CD14-positive monocyte (primary cell): ENCODE measurements around the gene TTC38. TPM values are rescaled to one million over a fixed set of nuclear protein-coding genes. Genes with fewer than 3 reads are reported as not detected.

ENCODE experiments used
- DNase-seq, 3 donors: peaks; one replicate each; pipeline ENCODE4 v3.0.0-alpha.2; 2011 to 2022
- H2AFZ ChIP-seq: 2 replicates; pipeline ENCODE4 v1.6.0; 2012; ENCODE audit warnings: mild to moderate bottlenecking, low read depth, low read length, inconsistent platforms; ENCODE audit not compliant: insufficient read depth, poor library complexity, severe bottlenecking
- H3K27ac ChIP-seq, 2 donors: 1 replicate in 1 of 2; 2 replicates in 1 of 2; pipeline ENCODE4 v1.5.1; 2012 to 2013; ENCODE audit warnings: low read length in 2 of 2, control low read depth in 1 of 2, inconsistent platforms in 1 of 2, low read depth in 1 of 2, mild to moderate bottlenecking in 1 of 2
- H3K27me3 ChIP-seq, 2 donors: one replicate each; pipeline versions ENCODE4 v1.6.0 to v1.6.1; 2011 to 2013; ENCODE audit warnings: low read length in 2 of 2; ENCODE audit not compliant: control insufficient read depth in 2 of 2, insufficient read depth in 2 of 2
- H3K36me3 ChIP-seq, 2 donors: replicated peaks in 1 of 2; 1 replicate in 1 of 2; 2 replicates in 1 of 2; pipeline versions ENCODE4 v1.5.1 to v1.6.1; 2012 to 2013; ENCODE audit warnings: low read length in 2 of 2, control low read depth in 1 of 2, inconsistent platforms in 1 of 2, mild to moderate bottlenecking in 1 of 2; ENCODE audit not compliant: insufficient read depth in 2 of 2, control insufficient read depth in 1 of 2
- H3K4me1 ChIP-seq, 2 donors: 1 replicate in 1 of 2; 2 replicates in 1 of 2; pipeline versions ENCODE4 v1.5.1 to v1.6.1; 2012 to 2013; ENCODE audit warnings: low read length in 2 of 2, control low read depth in 1 of 2, inconsistent platforms in 1 of 2, mild to moderate bottlenecking in 1 of 2, moderate library complexity in 1 of 2; ENCODE audit not compliant: insufficient read depth in 2 of 2, control insufficient read depth in 1 of 2
- H3K4me2 ChIP-seq: replicated peaks from 2 replicates; pipeline ENCODE3; 2012; ENCODE audit warnings: low read length, moderate library complexity, mild to moderate bottlenecking; ENCODE audit not compliant: poor library complexity, severe bottlenecking; ENCODE audit errors: extremely low read depth
- H3K4me3 ChIP-seq, 3 experiments: fragments of 200-600 bp in 1 of 3; sonication (generic) in 1 of 3; replicated peaks in 1 of 3; 1 replicate in 2 of 3; 2 replicates in 1 of 3; pipeline ENCODE4 v1.5.1; 2011 to 2013; ENCODE audit warnings: low read length in 3 of 3, mild to moderate bottlenecking in 3 of 3, control low read depth in 2 of 3, low read depth in 2 of 3, inconsistent platforms in 1 of 3, moderate library complexity in 1 of 3
- H3K79me2 ChIP-seq: 2 replicates; pipeline ENCODE4 v1.6.0; 2012; ENCODE audit warnings: mild to moderate bottlenecking, control low read depth, inconsistent platforms, low read length, moderate library complexity; ENCODE audit not compliant: insufficient read depth
- H3K9ac ChIP-seq: 2 replicates; pipeline ENCODE4 v1.6.0; 2017; ENCODE audit warnings: low read length, mild to moderate bottlenecking; ENCODE audit not compliant: insufficient read depth, poor library complexity, severe bottlenecking
- H3K9me3 ChIP-seq, 2 donors: replicated peaks in 1 of 2; 1 replicate in 1 of 2; 2 replicates in 1 of 2; pipeline versions ENCODE4 v1.5.1 to v1.6.1; 2012 to 2013; ENCODE audit warnings: low read length in 2 of 2, control low read depth in 1 of 2; ENCODE audit not compliant: control insufficient read depth in 1 of 2, insufficient read depth in 1 of 2
- H4K20me1 ChIP-seq: 2 replicates; pipeline ENCODE4 v1.6.0; 2012; ENCODE audit warnings: mild to moderate bottlenecking, low read length, control low read depth, moderate library complexity; ENCODE audit not compliant: insufficient read depth
- H3K27ac Mint-ChIP-seq, 7 donors: one replicate each; pipeline ENCODE4 v1.8.0; 2020; ENCODE audit warnings: mild to moderate bottlenecking in 7 of 7, mixed read lengths in 7 of 7, moderate library complexity in 6 of 7, inconsistent platforms in 2 of 7
- H3K27me3 Mint-ChIP-seq, 3 donors: one replicate each; pipeline ENCODE4 v1.8.0; 2021 to 2022; ENCODE audit warnings: low read depth in 3 of 3, mild to moderate bottlenecking in 3 of 3, mixed read lengths in 3 of 3, moderate library complexity in 3 of 3, inconsistent platforms in 1 of 3
- H3K36me3 Mint-ChIP-seq, 2 donors: one replicate each; pipeline ENCODE4 v1.8.0; 2020; ENCODE audit warnings: mixed read lengths in 2 of 2, inconsistent platforms in 1 of 2, mild to moderate bottlenecking in 1 of 2
- H3K4me1 Mint-ChIP-seq: one replicate; pipeline ENCODE4 v1.8.0; 2020; ENCODE audit warnings: mild to moderate bottlenecking, mixed read lengths
- H3K4me3 Mint-ChIP-seq, 2 donors: one replicate each; pipeline ENCODE4 v1.8.0; 2020; ENCODE audit warnings: mild to moderate bottlenecking in 2 of 2, mixed read lengths in 2 of 2, moderate library complexity in 1 of 2
- H3K9me3 Mint-ChIP-seq, 7 donors: one replicate each; pipeline ENCODE4 v1.8.0; 2020 to 2022; ENCODE audit warnings: mixed read lengths in 7 of 7, mild to moderate bottlenecking in 6 of 7, moderate library complexity in 6 of 7, inconsistent platforms in 2 of 7
- WGBS: methylation state at CpG from one replicate; pipeline ENCODE4 v1.1.5; 2013; ENCODE audit warnings: missing lambda C conversion rate; ENCODE audit not compliant: insufficient coverage; 5-methylcytosine and 5-hydroxymethylcytosine counted together
- intact Hi-C, 2 donors: fragments of 100-400 bp; cut with micrococcal nuclease; formaldehyde crosslinking; loops; one replicate each; pipeline versions ENCODE4 v1.15.0 to v1.15.1; 2023
- polyA plus RNA-seq, 3 donors: library from polyadenylated mRNA; depleted of rRNA in 1 of 3; unstranded in 2 of 3; stranded (reverse) in 1 of 3; fragments of 300-500 nt in 2 of 3; fragments of >200 nt in 1 of 3; fragmentation: Illumina TruSeq in 2 of 3; gene quantifications; 1 replicate in 2 of 3; 2 replicates in 1 of 3; pipeline ENCODE4 v1.2.3, GENCODE V29; 2012 to 2021
- TF ChIP-seq, protein P1 (sequence below): fragments of 200-600 bp; IDR thresholded peaks from one replicate; pipeline ENCODE4 v1.8.0; 2022; ENCODE audit warnings: antibody characterized with exemption, mild to moderate bottlenecking

The TTC38 gene
- polyA plus RNA-seq, 3 donors = 14.7 to 22.5 (median 17.0) TPM

DNA sequence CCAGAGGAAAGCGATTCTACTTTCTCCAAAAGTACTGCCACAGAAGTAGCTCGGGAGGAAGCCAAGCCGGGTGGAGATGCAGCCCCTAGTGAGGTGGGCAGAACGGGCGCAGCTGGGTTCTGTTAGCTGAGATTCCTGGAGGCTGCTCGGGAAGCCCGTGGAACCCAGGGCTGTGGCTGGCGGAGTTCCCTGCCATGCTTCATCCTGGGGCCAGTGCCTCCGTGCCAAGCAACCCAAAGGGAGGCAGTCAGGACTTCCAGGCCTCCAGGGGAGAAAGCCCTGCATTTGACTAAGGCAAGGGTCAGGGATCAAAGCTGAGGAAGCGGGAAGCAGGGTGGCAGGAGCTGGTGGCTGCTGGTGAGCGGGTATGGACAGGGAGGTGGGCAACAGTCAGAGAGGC lies 61.0 kb downstream of the TTC38 start:
- peaks cover 54 to 88% of the 10 kb centered on the region in 2 donors for H3K36me3 Mint-ChIP-seq

DNA sequence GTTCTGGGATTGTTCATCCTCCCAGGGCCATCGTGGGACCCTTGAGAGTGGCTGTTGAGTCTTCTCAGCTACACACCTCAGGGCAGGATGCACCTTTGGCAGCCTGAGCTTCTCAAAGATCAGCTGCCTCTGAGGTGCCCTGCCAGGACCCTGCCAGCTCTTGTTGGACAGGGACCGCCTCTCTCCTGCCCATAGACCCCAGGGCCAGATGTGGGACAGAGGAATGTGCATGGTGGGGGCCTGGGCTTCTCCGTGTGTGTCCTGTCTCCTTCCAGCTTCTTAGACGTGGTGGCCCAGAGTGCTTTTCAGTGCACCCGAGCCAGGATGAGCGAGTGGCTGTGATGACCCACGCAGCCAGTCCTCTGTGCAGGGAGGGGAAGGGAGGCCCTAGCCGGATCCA lies 61.8 kb downstream of the TTC38 start:
- Mint-ChIP-seq H3K27ac (peak overlapping the region in 1 of 7 donors; percentile 43), H3K4me3 (no peak overlapping the region), H3K27me3 (no peaks in the 10 kb centered on the region), H3K9me3 (no peaks in the 10 kb centered on the region), H3K4me1 (peaks cover 3% of the 10 kb centered on the region), H3K36me3 (peaks cover 48 to 80% of the 10 kb centered on the region in 2 donors)
- Histone ChIP-seq H3K4me1 (no peaks in the 10 kb centered on the region), H3K27ac (no peak overlapping the region), H3K4me3 (no peak overlapping the region), H2AFZ (no peak overlapping the region), H3K9me3 (no peaks in the 10 kb centered on the region), H4K20me1 (no peaks in the 10 kb centered on the region), H3K36me3 (peaks cover 52 to 81% of the 10 kb centered on the region in 2 donors), H3K79me2 (no peaks in the 10 kb centered on the region), H3K9ac (no peak overlapping the region), H3K27me3 (no peaks in the 10 kb centered on the region), H3K4me2 (no peak overlapping the region)
- intact Hi-C loops = no loop called here
- 95% methylated on average over 4 of the region's 8 CpGs for WGBS
- TF ChIP-seq, protein P1, sequence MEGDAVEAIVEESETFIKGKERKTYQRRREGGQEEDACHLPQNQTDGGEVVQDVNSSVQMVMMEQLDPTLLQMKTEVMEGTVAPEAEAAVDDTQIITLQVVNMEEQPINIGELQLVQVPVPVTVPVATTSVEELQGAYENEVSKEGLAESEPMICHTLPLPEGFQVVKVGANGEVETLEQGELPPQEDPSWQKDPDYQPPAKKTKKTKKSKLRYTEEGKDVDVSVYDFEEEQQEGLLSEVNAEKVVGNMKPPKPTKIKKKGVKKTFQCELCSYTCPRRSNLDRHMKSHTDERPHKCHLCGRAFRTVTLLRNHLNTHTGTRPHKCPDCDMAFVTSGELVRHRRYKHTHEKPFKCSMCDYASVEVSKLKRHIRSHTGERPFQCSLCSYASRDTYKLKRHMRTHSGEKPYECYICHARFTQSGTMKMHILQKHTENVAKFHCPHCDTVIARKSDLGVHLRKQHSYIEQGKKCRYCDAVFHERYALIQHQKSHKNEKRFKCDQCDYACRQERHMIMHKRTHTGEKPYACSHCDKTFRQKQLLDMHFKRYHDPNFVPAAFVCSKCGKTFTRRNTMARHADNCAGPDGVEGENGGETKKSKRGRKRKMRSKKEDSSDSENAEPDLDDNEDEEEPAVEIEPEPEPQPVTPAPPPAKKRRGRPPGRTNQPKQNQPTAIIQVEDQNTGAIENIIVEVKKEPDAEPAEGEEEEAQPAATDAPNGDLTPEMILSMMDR = no peak
- no peak for DNase-seq

More for the DNA sequence above, 61.0 kb downstream of the TTC38 start:
- Histone ChIP-seq H3K36me3 (peaks cover 57 to 90% of the 10 kb centered on the region in 2 donors), H3K27me3 (no peaks in the 10 kb centered on the region), H3K79me2 (no peaks in the 10 kb centered on the region), H2AFZ (no peak overlapping the region), H3K9ac (no peak overlapping the region), H3K4me1 (no peaks in the 10 kb centered on the region), H3K27ac (no peak overlapping the region), H3K4me3 (no peak overlapping the region), H4K20me1 (no peaks in the 10 kb centered on the region), H3K4me2 (no peak overlapping the region), H3K9me3 (no peaks in the 10 kb centered on the region)
- DNase-seq = no peak
- intact Hi-C loops = no loop called here
- H3K27me3 Mint-ChIP-seq = peaks cover 0 to 2% (median 0%) of the 10 kb centered on the region in 3 donors
- no peaks in the 10 kb centered on the region for H3K9me3 Mint-ChIP-seq
- 98% methylated on average over 5 of the region's 11 CpGs for WGBS
- H3K4me3 Mint-ChIP-seq = no peak overlapping the region
- H3K4me1 Mint-ChIP-seq = no peaks in the 10 kb centered on the region
- TF ChIP-seq, protein P1 = no peak
- no peak overlapping the region for H3K27ac Mint-ChIP-seq
